Fibroblast of villous mesenchyme (primary cell): ENCODE results near the gene RYR2. TPM values are rescaled to one million over a fixed set of nuclear protein-coding genes. Genes with fewer than 3 reads are reported as not detected.
"Not testable (repeated sequence)": the region's sequence is repeated elsewhere in the genome, so short reads cannot be mapped to it uniquely, and the experiment has no call there.

Source experiments
- DNase-seq: peaks from one replicate; pipeline ENCODE4 v3.0.0-alpha.2; 2010; ENCODE audit warnings: low read depth
- H3K4me3 ChIP-seq: 2 replicates; pipeline ENCODE4 v1.5.1; 2011; ENCODE audit warnings: low read depth, mild to moderate bottlenecking, low read length
- total RNA-seq: library from RNA; depleted of rRNA; stranded (reverse); fragments of >200 nt; gene quantifications from 2 replicates; pipeline ENCODE4 v1.2.3, GENCODE V29; 2012
- TF ChIP-seq, protein P1 (sequence below): IDR thresholded peaks from 2 replicates; pipeline ENCODE4 v1.5.1; 2012; ENCODE audit warnings: low read depth, mild to moderate bottlenecking, low read length; ENCODE audit not compliant: insufficient read depth

Gene RYR2
- total RNA-seq, 1 donor, result not detected

DNA sequence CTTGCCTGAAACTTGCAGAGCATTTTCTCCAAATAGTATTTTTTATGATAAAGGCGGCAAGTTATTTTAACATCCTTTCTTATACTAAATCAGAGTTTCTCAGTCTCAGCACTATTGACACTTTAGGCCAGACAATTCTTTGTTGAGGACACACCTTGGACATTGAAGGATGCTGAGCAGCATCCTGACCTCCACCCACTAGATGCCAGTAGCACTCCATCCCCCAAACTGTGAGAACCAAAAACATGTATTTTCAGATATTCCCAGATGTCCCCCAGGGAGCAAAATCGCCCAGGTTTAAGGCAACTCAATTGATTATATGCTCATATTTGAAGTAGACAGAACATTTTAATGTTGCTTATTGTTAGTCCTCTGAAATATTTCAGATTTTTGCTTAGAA lies 549.4 kb downstream of the RYR2 start:
- H3K4me3 ChIP-seq, result no peak overlapping the region
- DNase-seq, result no peak
- TF ChIP-seq, protein P1, sequence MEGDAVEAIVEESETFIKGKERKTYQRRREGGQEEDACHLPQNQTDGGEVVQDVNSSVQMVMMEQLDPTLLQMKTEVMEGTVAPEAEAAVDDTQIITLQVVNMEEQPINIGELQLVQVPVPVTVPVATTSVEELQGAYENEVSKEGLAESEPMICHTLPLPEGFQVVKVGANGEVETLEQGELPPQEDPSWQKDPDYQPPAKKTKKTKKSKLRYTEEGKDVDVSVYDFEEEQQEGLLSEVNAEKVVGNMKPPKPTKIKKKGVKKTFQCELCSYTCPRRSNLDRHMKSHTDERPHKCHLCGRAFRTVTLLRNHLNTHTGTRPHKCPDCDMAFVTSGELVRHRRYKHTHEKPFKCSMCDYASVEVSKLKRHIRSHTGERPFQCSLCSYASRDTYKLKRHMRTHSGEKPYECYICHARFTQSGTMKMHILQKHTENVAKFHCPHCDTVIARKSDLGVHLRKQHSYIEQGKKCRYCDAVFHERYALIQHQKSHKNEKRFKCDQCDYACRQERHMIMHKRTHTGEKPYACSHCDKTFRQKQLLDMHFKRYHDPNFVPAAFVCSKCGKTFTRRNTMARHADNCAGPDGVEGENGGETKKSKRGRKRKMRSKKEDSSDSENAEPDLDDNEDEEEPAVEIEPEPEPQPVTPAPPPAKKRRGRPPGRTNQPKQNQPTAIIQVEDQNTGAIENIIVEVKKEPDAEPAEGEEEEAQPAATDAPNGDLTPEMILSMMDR, result no peak

DNA sequence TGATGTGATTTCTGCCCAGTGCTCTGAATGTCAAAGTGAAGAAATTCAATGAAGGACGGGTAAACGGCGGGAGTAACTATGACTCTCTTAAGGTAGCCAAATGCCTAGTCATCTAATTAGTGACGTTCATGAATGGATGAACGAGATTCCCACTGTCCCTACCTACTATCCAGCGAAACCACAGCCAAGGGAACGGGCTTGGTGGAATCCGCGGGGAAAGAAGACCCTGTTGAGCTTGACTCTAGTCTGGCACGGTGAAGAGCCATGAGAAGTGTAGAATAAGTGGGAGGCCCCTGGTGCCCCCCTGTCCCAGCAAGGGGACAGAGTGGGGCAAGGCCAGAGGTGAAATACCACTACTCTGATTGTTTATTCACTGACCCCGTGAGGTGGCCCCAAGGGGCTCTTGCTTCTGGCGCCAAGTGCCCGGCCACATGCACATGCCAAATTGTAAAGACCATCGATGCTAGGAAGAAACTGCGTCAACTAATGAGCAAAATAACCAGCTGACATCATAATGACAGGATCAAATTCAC lies 561.1 kb downstream of the RYR2 start:
- peak; percentile 22 for DNase-seq
- not testable (repeated sequence) for H3K4me3 ChIP-seq

DNA sequence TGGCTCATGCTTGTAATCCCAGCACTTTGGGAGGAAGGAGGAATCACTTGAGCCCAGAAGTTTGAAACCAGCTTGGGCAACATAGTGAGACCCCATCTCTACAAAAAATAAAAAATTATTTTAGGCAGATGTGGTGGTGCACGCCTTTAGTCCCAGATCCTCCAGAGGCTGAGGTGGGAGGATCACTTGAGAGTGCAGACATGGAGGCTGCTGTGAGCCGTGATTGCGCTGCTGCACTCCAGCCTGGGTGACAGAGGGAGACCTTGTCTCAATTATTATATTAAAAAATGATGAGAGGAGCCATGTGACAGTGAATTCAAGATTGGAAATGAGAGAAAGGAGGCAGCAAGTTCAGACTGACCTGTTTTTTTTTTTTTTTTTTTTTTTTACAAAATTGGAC lies 566.4 kb downstream of the RYR2 start:
- H3K4me3 ChIP-seq, result no peak overlapping the region
- TF ChIP-seq, protein P1, result no peak

DNA sequence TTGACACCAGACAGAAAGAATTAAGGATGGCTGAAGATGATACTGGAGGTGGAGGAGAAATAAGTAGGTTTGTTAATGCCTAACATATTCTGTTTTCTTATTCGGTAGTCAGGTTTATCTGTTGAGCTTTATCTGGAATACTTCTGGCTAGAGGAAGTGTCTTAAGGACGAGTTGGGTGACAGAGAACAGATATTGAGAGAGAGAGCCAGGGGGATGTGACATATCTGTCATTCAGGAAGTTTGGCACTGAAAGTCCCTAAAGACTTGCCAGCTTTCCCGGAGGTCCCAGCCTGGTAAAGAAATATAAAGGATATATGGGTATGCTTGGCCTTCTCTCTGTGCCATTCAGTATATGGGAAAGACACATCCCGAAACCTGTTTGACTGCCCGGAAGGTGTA lies 568.2 kb downstream of the RYR2 start:
- no peak for DNase-seq
- TF ChIP-seq, protein P1, result no peak
- H3K4me3 ChIP-seq, result no peak overlapping the region

More for the DNA sequence above, 566.4 kb downstream of the RYR2 start:
- no peak for DNase-seq

DNA sequence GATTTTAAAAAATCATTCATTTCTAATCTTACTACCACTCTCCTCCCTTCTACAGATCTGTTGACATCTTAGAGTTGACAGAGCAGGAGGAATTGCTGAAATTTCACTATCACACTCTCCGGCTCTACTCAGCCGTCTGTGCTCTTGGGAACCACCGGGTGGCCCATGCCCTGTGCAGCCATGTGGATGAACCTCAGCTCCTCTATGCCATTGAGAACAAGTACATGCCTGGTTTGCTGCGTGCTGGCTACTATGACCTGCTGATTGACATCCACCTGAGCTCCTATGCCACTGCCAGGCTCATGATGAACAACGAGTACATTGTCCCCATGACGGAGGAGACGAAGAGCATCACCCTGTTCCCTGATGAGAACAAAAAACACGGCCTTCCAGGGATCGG lies 572.0 kb downstream of the RYR2 start:
- TF ChIP-seq, protein P1, result no peak
- DNase-seq, result no peak
- no peak overlapping the region for H3K4me3 ChIP-seq

DNA sequence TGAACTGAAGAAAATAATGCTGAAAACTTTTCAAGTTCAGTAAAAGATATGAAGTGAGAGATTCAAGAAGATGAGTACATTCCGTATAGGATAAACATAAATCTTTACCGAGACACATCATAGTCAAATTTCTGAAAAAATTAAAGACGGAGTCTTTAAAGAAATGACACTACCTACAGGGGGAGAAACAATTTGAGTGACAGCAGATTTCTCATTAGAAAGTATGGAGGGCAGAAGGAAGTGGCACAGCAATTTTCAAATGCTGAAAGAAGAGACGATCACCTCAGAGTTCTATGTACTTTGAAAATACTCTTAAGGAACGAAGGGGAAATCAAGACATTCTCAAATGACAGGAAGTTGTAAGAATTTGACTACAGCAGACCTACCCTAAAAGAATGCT lies 577.6 kb downstream of the RYR2 start:
- no peak for DNase-seq
- TF ChIP-seq, protein P1, result no peak
- H3K4me3 ChIP-seq, result no peak overlapping the region

DNA sequence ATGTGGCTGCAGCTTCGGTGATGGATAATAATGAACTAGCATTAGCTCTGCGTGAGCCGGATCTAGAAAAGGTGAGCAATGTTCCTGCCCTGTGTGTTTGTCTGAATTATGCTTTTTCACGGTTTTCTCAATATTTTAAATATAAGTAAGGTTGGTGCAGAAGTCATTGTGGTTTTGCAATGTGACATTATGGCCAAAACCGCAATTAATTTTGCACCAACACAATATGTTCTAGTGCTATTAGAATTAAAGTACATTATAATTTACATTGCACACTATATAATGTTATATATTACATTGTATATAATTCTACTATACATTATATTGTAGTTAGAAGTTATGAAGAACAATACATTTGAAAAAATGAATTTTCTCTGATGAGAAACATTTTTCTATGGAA lies 592.9 kb downstream of the RYR2 start:
- TF ChIP-seq, protein P1, result no peak
- DNase-seq, result no peak
- no peak overlapping the region for H3K4me3 ChIP-seq

DNA sequence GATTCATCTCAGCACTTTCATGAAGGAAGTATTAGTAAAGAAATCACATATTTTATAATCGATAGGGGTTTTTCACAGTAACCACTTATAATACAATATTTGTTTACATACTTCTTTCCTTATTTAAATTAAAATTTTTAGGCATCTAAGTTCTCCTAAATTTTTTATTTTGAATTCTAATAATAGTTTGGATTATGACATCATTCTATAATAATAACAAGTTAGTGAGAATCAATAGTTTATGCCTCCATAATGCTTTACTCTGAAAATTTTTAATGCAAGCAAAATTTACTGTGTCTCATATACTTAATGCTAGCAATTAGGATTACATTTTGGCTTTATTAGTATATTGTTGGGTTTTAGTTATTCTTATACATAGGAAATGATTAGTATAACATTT lies 596.6 kb downstream of the RYR2 start:
- TF ChIP-seq, protein P1, result no peak
- DNase-seq, result no peak
- H3K4me3 ChIP-seq, result no peak overlapping the region
